GM18909 (cell line): ENCODE measurements around the gene SSTR3.
A peak's percentile ranks its signal among the peaks of the same experiment; 100 is the strongest.
"Not testable (repeated sequence)": the region's sequence is repeated elsewhere in the genome, so short reads cannot be mapped to it uniquely, and the experiment has no call there.

Source experiments
- ATAC-seq: cut with Tn5 transposase; IDR thresholded peaks from one replicate; pipeline ENCODE4 v1.9.1; 2021; ENCODE audit warnings: mild to moderate bottlenecking; ENCODE audit not compliant: unreplicated experiment, poor library complexity

SSTR3 gene

DNA sequence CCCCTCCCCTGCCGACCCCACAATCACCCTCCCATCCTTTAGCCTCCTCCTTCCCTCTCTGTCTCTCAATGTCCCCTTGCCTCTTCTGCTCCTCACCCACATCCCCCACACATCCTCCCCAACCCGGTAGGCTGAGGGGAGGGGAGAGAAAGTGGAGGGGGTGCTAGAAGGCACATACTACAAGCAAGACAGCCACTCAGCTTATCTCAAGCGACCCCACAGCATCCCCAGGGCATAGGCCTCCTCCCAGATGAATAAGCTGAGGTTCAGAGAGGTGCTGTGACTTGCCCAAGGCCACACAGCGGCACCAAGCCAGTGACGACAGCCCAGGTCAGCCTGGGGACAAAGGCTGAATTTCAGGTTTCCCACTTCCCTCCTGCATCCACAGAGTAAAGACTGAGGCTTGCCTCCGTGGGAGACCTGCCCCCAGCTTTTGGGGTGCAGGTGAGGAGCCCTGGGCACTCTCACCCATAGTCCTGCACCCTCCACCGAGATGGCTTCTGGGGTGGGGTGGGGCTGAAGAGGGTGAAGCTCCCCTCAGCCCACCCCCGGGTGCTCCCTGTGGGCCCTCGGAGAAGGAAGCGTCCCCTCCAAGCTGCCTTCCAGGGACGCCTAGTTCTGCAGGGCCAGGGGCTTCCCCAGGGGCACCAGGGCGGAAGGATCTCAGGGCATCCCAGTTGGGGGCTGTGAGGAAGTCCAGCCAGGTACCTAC is 31.3 kb upstream of the SSTR3 start:
- ATAC-seq: peak; percentile 1

DNA sequence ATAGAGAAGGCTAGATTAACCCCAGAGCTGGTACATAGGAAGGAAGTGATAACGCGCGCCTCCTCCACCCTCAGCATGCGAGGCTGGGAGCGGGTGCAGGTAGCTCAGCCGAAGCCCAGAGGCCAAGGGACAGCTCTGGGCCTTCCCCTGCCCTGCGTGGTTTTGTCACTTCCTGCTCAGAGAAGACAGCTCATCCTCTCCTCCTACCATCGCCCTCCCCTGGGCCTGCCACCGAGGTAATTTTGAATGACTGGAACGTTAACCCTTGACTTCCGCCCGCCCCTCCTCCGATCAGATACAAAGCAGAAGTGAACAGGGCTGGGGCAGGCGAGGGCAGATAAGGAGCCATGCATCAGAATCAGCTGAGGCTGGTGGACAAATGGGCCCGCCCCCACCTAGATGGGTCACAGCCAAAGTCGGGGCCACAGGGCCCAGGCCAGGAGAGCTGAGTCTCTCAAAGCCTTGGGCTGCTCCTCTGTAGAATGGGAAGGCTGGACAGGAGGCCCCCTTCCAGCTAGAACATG is 30.2 kb upstream of the SSTR3 start:
- peak; percentile 67 for ATAC-seq

DNA sequence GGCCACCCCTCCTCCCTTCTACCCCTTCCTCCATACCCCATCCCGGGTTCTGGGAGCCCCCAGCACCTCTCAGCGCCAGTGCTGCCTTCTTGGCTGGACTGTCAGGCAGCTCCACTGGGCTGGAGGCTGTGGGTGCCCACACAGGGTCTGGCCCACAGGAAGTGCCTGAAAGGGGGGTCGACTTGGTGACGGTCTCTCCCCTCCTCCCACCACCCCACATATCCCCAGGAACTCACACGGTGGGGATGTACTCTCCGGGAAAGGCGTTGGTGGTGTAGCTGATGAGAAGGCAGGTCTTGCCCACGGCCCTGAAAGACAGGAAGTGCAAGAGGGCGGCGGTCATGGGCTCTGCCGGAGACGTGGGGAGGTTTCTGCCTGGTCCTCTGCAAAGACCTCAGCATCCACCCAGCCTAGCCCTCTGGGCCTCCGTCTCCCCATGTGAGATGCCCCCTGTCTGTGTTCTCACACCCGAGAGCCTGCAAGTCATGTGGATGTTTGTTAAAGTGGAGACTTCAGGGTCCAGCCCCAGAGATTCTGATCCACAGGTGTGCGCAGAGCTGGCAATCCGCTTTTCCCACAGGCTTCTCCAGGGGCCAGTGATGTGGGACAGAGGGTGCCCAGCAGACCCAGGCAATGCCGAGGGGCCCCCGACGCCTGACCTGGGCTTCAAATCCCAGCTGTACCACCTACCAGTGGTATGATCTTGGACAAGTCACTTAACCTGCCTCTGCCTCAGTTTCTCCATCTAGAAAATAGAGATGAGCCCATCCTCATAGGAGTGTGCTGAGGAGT is 29.3 kb upstream of the SSTR3 start:
- no peak for ATAC-seq

DNA sequence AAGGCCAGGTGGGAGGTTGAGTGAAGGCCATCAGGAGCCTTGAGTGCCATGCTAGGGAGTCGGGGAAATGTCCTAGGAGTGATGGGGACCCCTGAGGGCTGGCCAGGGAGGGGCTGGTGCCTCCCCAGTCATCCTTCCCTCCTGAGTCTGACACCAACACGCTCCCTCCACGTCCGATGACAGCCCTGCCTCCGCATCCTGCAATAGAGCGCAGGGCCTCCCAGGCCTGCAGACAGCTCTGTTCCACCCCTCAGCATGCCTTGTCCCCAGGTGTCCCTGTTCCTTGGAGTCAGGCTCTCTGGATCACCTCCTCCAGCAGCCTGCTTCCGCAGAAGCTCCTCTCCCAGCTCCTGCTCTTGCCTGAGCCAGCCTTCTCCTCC is 28.7 kb upstream of the SSTR3 start:
- ATAC-seq: no peak

DNA sequence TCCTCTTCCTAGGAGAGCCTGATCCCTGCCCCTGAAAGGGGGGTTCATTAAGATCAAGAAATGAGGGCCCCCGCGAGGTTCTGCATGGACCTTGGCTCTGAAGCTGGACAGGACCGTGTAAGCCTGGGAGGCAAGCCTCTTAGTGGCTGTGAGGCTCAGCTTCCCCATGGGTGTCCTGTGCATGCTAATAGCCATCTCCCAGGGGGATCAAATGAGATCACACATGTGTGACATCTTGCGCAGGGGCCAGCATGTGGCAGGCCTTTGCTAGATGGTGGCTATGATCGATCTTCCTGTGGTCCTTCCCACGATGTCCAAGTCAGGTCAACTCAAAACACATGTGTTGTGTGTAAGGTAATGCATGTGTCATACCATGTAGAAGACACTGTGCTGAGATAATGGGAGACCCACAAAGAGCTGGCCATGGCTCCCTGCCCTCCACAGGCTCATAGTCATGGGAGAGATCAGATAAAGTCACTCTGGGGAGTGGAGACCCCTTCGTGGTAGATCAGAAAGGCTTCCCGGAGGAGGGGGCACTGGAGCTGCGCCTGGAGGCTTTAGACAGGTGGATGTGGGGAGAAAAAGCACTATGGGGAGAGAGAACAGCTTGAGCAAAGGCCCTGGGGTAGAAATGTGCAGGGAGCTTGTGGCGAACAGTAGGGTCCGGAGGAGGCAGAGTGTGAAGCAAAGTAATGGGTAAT is 28.1 kb upstream of the SSTR3 start:
- no peak for ATAC-seq

DNA sequence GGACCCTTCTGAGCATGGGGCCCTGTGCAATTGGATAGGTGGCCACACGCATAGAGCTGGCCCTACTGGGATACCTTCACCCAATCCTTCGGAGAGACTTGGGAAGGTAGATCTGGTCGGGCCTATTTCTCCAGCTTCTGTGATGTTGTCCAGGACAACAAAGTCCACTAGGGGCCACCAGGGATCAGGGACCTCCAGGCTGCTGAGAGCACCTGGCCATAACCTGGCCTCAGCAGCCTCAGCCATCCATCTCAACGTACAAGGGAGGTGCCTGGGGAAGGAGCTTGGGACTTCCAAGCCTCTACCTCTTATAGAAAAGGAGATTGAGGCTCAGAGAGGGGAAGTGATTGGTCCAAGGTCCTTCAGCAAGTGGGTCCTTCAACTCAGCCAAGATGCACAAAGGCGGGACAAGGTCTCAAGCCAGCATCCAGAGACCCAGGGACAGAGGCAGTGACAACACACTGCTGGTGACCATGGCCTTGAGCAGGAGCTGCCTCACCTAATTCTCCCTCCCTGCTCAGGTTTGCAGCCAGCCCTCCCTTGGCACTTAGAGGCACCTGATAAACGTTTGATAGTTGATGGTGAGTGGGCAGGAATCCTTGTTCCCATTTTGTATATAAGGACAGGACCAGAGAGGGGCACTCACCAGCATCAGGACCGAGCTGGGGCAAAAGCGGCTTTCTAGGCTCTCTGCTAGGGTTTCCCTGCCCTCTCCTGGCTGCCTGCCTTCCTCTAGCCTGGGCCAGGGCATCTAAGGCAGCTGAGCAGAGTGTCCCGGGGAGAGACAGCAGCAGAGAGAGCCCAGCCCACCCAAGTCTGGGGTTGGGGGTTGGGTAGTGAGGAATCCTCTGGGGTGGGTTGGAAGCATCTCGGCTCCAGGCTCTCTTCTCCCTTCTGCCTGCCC is 27.3 kb upstream of the SSTR3 start:
- ATAC-seq: no peak

DNA sequence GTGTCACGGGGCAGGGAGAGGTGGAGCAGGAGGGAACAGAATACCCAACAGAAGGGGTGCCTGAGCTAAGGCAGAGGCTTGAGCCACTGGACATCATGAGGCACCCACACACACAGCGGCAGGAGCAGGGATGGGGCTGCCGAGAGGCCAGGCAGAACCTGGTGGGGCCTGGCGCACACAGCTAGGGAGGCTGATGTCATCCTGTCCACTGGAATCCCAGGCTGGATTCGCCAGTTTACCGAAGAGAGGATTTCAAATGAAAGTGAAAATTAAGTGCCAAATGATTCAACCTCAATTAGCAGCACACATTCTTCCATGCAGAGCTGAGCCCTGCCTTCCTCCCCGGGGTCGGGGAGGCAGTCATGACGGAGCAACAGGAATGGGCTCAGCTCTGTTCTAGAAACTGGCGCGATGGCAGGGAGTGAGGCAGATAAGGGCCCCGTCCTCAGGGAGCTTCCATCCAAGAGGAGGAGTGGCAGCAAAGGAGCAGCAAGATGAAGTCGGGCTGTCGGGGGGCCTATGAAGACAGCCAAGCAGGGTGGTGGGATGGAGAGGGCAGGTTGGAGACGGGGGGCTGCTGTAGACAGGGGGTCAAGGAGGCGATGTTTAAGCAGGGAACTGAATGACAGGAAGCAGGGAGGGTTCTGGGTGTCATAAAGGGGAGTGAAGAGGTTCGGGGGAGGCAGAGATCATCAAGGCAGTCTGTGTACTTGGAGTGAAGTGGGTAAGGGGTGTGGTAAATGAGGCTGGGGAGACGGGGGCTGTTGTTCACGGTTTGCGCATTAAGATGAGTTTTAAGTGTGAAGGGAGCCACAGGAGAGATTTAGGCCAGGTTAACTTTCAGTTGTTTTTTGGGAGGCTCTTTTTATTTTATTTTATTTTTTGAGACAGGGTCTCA is 25.3 kb upstream of the SSTR3 start:
- no peak for ATAC-seq

DNA sequence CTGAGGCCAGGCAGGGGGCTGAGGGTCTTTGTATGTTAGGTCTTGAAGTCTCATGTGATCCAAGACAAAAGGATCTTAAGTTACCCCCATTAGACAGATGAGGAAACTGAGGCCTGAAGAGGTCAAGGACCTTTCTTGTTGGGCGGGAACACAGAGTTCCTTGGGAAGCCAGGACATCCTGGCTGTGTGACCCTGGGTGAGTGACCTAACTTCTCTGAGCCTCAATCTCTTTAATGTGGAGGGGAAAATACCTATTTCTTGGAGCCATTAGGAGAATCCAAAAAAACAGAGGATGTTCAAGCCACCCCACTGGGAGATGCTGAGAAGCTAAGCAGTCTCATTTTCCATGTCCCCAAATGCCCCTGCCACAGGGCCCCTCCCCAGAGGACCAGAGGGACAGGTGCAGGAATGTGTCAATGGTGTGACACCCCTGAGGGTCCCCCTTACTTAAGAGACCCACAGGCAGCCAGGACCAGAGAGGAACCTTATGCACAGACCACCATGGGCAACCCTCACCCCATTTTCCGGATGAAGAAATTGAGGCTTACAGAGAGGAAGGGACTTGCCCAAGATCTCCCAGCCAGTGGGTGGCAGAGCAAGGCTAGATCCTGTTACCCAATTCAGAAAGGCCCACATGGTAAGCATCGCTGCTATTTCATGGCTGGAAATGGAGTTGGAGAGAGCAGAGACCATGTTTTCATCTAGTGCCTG is 23.8 kb upstream of the SSTR3 start:
- no peak for ATAC-seq

DNA sequence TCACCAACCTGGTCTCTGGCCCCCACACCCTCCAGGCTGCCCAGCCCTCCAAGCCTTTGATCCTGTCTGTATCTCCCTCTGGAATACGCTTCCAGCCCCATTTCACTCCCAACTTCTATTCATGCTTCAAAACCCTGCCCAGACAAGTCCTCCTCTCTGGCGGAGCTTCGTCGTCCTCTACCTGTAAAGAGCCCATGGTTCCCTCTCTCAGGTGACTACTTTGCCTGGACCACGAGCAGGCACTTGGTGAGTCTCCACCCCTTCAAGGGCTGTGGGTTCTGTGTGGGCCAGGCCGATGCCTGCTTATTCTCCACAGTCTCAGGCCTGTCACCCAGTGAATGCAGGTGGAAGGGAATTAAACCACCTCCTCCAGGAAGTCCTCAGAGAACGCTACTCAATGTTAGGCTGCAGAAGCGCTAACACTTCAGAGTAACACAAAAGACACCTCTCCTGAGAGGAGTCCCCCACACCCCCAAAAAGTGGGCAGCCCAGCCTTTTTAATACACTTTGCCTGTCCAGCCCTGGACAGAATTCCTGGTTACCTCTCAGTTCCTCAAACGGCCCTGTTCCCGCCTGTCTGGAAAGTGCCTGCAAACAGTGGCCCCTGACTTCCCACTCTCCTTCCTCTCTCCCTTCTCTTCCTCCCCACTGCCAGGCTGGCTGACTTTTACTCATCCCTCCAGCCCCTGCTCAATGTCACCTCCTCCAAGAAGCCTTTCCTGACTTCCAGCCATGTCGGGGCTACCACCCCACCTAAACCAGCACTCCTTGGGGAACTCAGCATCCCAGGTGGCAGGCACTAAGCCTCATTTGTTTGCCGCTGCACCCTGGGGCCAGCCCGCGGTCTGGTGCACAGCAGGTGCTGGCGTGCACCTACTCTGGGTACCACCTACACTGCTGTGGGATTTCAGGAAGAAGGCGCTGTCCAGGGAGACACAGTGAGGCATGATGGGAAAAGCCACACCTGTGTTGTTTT is 22.7 kb upstream of the SSTR3 start:
- no peak for ATAC-seq

DNA sequence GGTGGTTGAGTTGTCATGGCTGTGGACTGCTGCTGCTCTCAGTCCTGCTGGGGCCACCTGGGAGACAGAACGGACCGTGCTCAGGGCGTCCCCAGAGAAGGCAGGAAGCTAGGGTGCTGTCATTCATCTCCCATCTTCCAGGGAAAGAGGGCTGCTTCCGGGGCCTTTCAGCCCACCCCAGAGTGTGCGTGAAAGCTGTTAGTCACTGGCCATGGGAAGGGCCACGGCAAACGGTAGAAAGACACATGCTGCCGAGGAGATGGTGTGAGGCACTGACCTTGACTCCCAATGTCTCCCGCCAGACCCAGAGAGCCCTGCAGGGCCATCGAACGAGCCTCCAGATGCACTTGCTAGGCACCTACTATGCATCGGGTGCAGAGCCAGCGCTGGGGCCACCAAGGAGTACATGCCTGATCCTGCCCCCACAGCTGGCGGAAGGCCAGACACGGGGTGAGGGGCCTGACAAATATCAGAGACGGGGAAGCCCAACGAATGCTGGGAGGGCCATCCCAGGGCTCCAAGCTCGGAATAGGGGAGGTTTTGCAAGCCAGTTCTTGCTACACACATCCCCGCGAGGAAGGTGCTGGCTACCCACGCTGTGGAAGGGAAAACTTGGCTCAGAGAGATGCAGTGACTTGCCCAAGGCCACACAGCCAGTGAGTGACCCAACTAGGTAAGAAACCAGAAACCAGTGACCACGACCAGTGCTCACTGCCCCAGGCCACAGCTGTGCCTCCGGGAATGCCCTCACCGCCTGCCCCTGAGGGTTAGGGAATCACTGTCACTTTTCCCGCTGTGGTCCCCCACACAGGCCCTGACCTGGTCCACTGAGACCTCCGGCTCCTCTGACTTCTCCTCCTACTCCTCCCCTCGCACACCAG is 21.7 kb upstream of the SSTR3 start:
- ATAC-seq: no peak

DNA sequence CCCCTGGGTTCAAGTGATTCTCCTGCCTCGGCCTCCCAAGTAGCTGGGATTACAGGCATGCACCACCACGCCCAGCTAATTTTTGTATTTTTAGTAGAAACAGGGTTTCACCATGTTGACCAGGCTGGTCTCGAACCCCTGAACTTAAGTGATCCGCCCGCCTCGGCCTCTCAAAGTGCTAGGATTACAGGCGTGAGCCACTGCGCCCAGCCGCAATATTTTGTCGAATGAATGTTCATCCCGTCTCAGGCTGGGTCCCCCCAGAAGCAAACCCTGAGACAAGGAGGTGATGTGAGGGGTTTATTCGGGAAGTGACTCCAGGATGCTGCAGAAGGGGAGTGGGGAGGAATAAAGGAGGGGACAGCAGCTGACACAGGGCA is 21.1 kb upstream of the SSTR3 start:
- ATAC-seq: not testable (repeated sequence)

DNA sequence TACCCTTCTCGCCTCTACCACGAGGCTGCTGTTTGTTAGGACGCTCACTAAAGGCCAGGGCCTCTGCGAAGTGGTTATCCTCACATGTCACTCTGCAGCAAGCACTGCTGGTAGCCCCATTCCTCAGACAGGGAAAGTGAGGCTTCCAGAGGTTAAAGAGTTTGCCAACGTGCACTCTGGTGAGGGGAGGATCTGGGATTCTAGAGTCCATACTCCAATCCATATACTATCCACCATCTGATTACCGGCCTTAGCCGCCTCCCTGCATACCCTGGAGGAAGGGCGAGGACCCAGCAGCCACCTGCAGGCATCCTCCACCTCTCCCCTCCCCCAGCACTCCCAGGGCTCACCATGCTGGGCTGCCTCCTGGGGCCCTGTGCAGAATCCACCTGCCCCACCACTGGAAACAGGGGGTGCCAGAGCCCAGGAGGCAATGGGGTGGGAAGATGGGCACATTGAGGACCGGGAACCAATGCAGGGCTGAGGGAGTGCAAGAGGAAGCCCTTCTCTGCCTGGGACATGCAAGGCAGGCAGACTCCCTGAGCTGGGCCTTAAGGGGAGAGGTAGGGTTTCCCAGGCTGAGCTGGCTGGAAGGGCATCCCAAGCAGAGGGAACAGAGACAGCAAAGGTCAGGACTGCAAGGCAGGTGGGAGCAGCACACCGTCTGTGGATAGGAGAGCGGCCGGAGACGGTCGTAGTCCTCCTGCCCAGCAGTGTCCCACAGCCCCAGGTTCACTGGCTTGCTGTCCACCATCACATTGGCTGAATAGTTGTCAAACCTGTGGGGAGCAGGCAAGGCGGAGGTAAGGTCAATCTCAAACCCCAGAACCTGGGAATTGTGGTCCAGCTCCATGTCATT is 20.1 kb upstream of the SSTR3 start:
- ATAC-seq: no peak

DNA sequence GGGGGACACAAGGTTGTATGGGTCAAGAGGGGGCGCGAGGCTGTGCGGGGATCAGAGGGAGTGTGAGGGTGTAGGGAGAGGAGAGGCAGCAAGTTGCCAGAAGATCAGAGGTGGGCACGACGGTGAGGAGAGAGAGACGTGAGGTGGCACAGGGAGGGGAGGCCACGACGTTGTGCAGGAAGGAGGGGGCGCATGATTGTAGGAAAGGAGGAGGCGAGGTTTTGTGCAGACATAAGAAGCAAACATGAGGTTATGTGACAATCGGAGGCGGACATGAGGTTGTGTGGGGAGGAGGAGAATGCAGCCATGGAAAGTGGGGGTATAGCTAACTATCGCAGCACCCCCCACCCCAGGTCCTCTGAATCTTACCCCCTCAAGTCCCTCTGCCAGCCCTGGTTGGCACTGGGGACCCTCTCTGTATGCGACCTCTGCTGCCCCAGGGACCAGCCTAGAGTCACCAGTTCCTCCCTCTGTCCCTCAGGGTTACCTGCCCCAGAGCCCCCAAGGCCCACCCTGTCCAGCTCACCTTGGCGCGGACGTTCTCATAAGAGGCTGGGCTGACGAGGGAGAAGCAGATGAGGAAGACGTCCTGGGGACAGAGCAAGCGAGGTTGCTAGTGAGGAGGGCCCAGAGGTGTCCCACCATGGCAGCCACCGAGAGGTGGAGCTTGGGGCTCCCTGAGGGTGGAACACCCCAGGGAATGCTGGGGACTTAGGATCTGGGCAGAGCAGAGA is 19.3 kb upstream of the SSTR3 start:
- ATAC-seq: no peak

DNA sequence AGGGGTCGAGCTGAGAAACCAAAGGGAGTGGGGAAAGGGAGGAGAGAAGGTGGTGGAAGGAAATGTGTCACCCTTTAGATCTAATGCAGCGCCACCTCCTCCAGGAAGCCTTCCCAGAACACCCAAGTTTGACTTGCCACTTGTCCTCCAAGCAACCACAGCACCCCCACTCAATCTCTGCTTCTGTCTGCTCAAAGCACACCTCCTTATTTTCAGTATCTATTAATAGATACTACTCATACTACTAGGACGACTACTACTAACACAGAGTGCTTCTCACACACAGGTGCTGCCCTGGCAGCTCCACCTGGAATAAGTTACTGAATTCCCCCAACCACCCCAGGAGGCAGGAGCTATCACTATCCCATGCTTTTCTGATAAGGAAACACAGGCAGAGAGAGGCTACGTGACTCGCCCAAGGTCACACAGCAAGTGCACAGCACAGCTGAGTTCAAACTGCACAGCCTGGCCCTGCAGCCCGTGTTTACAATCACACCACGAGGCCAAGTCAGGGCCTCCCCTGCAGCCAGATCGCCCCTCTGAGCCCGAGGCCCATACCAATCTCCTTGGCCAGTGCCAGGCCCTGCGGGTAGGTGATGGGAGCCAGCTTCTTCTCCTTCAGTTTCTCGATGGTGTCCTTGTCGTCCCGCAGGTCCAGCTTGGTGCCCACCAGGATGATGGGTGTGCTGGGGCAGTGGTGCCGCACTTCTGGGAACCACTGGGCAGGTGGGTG is 18.6 kb upstream of the SSTR3 start:
- ATAC-seq: peak; percentile 38
